Measurements from ENCODE around the gene APCDD1. TPM values are rescaled to one million over a fixed set of nuclear protein-coding genes. Genes with fewer than 3 reads are reported as not detected.

APCDD1 gene
- total and polyA plus RNA-seq, 2 of the 13 experiments (the other 11 are each of a cell fraction or from before 2014, with no cell fraction given), result 2.1 to 8.6 TPM

DNA sequence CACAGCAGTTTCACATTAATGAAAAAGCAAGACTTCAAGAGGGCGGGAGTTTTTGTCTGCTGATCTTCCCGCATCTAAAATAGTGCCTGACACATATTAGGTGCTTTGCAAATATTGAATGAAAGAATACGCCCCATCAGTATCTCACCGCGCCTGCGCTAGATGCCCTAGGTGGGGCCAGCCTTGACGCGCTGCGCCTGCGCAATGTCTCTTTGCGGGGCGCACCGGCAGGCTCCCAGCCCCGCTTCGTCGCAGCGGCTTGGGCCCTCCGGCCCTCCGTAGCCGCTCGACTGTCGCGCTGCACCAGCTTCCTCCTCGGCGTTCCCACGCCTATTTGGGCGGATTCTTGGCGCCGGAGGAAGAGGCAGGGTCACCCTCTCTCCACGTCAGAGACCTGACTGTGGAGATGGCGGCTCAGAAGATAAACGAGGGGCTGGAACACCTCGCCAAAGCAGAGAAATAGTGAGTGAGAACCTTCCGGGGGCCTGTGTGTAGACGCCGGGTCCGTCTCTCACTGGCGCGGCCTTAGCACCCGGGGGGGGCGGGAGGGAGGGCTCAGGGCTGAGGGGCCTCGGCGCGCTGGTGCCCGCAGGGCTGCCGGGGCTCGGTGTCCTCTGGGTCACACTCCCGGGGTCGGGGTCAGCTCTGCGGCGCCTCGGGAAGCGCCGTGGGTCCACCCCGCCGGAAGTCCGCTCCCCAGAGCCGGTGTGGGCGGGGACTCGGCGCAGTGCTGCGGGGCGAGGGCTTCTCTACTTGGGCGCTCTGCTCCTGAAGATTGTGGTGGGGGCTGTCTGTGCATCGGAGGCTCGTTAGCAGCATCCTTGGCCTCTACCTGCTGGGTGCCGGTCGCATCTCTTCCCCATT, 71.5 kb downstream of the APCDD1 start, which contains the start of gene NAPG (continued):
- TF ChIP-seq, protein P1, sequence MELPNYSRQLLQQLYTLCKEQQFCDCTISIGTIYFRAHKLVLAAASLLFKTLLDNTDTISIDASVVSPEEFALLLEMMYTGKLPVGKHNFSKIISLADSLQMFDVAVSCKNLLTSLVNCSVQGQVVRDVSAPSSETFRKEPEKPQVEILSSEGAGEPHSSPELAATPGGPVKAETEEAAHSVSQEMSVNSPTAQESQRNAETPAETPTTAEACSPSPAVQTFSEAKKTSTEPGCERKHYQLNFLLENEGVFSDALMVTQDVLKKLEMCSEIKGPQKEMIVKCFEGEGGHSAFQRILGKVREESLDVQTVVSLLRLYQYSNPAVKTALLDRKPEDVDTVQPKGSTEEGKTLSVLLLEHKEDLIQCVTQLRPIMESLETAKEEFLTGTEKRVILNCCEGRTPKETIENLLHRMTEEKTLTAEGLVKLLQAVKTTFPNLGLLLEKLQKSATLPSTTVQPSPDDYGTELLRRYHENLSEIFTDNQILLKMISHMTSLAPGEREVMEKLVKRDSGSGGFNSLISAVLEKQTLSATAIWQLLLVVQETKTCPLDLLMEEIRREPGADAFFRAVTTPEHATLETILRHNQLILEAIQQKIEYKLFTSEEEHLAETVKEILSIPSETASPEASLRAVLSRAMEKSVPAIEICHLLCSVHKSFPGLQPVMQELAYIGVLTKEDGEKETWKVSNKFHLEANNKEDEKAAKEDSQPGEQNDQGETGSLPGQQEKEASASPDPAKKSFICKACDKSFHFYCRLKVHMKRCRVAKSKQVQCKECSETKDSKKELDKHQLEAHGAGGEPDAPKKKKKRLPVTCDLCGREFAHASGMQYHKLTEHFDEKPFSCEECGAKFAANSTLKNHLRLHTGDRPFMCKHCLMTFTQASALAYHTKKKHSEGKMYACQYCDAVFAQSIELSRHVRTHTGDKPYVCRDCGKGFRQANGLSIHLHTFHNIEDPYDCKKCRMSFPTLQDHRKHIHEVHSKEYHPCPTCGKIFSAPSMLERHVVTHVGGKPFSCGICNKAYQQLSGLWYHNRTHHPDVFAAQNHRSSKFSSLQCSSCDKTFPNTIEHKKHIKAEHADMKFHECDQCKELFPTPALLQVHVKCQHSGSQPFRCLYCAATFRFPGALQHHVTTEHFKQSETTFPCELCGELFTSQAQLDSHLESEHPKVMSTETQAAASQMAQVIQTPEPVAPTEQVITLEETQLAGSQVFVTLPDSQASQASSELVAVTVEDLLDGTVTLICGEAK (IDR thresholded peaks at IDR 0.05), result no peak
- TF ChIP-seq, protein P1 (CRISPR knock-in tag; IDR thresholded peaks at IDR 0.05), result peak; percentile 54
- 0 out of 2 replicates have a peak, but pooled peaks have one; percentile 34 for TF ChIP-seq ZNF891 (CRISPR knock-in tag; IDR thresholded peaks at IDR 0.05)
- no peak for TF ChIP-seq ADNP (CRISPR knock-in tag; IDR thresholded peaks at IDR 0.05)
- TF ChIP-seq ELF1 (CRISPR knock-in tag; IDR thresholded peaks at IDR 0.05), result peak; percentile 90
- peak; percentile 59; the same call in 1 of the 2 replicates for TF ChIP-seq ERF (CRISPR knock-in tag; IDR thresholded peaks at IDR 0.05)
- TF ChIP-seq ZSCAN31 (CRISPR knock-in tag; IDR thresholded peaks at IDR 0.05; ENCODE audit: low read depth), result peak; percentile 12; the same call in 1 of the 2 replicates
- 0 out of 2 replicates have a peak, but pooled peaks have one; percentile 70 for TF ChIP-seq ZNF501 (CRISPR knock-in tag; IDR thresholded peaks at IDR 0.05)
- TF ChIP-seq HMGA1 (CRISPR knock-in tag; conservative IDR thresholded peaks at IDR 0.05), result no peak
- TF ChIP-seq TP53 (CRISPR knock-in tag; conservative IDR thresholded peaks at IDR 0.05), result no peak
- no peak for TF ChIP-seq REL (CRISPR knock-in tag; conservative IDR thresholded peaks at IDR 0.05)
- TF ChIP-seq YY1 (IDR thresholded peaks at IDR 0.05; ENCODE audit: insufficient read depth, insufficient replicate concordance, low read depth, low read length), result peak; percentile 71
- peak; percentile 91 for TF ChIP-seq POGZ (CRISPR knock-in tag; IDR thresholded peaks at IDR 0.05)
- TF ChIP-seq ZNF33B (CRISPR knock-in tag; IDR thresholded peaks at IDR 0.05), result peak; percentile 28; the same call in 1 of the 2 replicates
- TF ChIP-seq SRSF1 (optimal IDR thresholded peaks at IDR 0.05; ENCODE audit: low read depth, low read length), result no peak
- no peak for TF ChIP-seq ZSCAN9 (CRISPR knock-in tag; IDR thresholded peaks at IDR 0.05; ENCODE audit: borderline replicate concordance)
- no peak for TF ChIP-seq MED13 (CRISPR knock-in tag; IDR thresholded peaks at IDR 0.05)
- TF ChIP-seq, protein P2, sequence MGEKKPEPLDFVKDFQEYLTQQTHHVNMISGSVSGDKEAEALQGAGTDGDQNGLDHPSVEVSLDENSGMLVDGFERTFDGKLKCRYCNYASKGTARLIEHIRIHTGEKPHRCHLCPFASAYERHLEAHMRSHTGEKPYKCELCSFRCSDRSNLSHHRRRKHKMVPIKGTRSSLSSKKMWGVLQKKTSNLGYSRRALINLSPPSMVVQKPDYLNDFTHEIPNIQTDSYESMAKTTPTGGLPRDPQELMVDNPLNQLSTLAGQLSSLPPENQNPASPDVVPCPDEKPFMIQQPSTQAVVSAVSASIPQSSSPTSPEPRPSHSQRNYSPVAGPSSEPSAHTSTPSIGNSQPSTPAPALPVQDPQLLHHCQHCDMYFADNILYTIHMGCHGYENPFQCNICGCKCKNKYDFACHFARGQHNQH (CRISPR knock-in tag; IDR thresholded peaks at IDR 0.05), result peak; percentile 68
- TF ChIP-seq HNF4G (IDR thresholded peaks at IDR 0.05; ENCODE audit: borderline replicate concordance, low read depth, low read length), result no peak
- TF ChIP-seq HNF4G (CRISPR knock-in tag; IDR thresholded peaks at IDR 0.05; ENCODE audit: borderline replicate concordance, low read depth), result no peak; the same call in 1 of the 2 replicates
- no peak for TF ChIP-seq ZNF674 (CRISPR knock-in tag; IDR thresholded peaks at IDR 0.05; ENCODE audit: low read depth)
- TF ChIP-seq IKZF1 (IDR thresholded peaks at IDR 0.05), result no peak

Measured in HepG2 (cell line).